DOHH2 (cell line): Measurements from ENCODE around the gene JADE1.

Source experiments
- H3F3A ChIP-seq: fragments of 200-600 bp; sonication (generic), shearing (Covaris generic); 2 replicates; pipeline ENCODE4 v1.6.0; 2016; ENCODE audit warnings: antibody characterized with exemption, mild to moderate bottlenecking; ENCODE audit not compliant: control insufficient read depth, insufficient read depth
- H3K27ac ChIP-seq: fragments of 200-600 bp; sonication (generic); 2 replicates; pipeline ENCODE4 v1.5.1; 2014; ENCODE audit warnings: low read depth, mild to moderate bottlenecking, low read length, moderate library complexity
- H3K27me3 ChIP-seq: fragments of 200-600 bp; sonication (generic); 2 replicates; pipeline ENCODE4 v1.6.1; 2014; ENCODE audit warnings: mild to moderate bottlenecking, low read length, mixed read lengths; ENCODE audit not compliant: control insufficient read depth
- H3K36me3 ChIP-seq: fragments of 200-600 bp; sonication (generic); 2 replicates; pipeline ENCODE4 v1.6.1; 2014; ENCODE audit warnings: mild to moderate bottlenecking, low read length, moderate library complexity, mixed read lengths; ENCODE audit not compliant: control insufficient read depth
- H3K4me1 ChIP-seq: fragments of 200-600 bp; sonication (generic); 2 replicates; pipeline ENCODE4 v1.6.1; 2014; ENCODE audit warnings: mild to moderate bottlenecking, low read length, mixed read lengths; ENCODE audit not compliant: control insufficient read depth
- H3K4me2 ChIP-seq: fragments of 200-600 bp; sonication (generic); 2 replicates; pipeline ENCODE4 v1.6.0; 2014; ENCODE audit warnings: mild to moderate bottlenecking, low read length, moderate library complexity
- H3K4me3 ChIP-seq: fragments of 200-600 bp; sonication (generic); 2 replicates; pipeline ENCODE4 v1.5.1; 2014; ENCODE audit warnings: mild to moderate bottlenecking, low read length, mixed read lengths
- H3K79me2 ChIP-seq: fragments of 200-600 bp; sonication (generic); 2 replicates; pipeline ENCODE4 v1.6.1; 2014; ENCODE audit warnings: mild to moderate bottlenecking, low read length, mixed read lengths; ENCODE audit not compliant: control insufficient read depth
- H3K9me2 ChIP-seq: fragments of 200-600 bp; sonication (generic); replicated peaks from 2 replicates; pipeline ENCODE4 v1.6.1; 2014; ENCODE audit warnings: mild to moderate bottlenecking, low read length, mixed read lengths; ENCODE audit not compliant: control insufficient read depth
- H3K9me3 ChIP-seq: fragments of 200-600 bp; sonication (generic); 2 replicates; pipeline ENCODE4 v1.6.1; 2014; ENCODE audit warnings: antibody characterized with exemption, low read length, mixed read lengths; ENCODE audit not compliant: control insufficient read depth, insufficient read depth
- H4K20me1 ChIP-seq: fragments of 200-600 bp; sonication (generic); 2 replicates; pipeline ENCODE4 v1.6.0; 2014; ENCODE audit warnings: low read depth, mild to moderate bottlenecking, antibody characterized with exemption, low read length, moderate library complexity; ENCODE audit not compliant: control insufficient read depth, insufficient read depth
- CTCF ChIP-seq: fragments of 200-600 bp; sonication (generic); IDR thresholded peaks from one replicate; pipeline ENCODE4 v1.5.1; 2014; ENCODE audit warnings: antibody characterized with exemption, mild to moderate bottlenecking, low read depth, low read length; ENCODE audit not compliant: poor library complexity, severe bottlenecking
- EZH2phosphoT487 ChIP-seq: fragments of 200-600 bp; sonication (generic); IDR thresholded peaks from 2 replicates; pipeline ENCODE4 v1.6.1; 2017; ENCODE audit warnings: borderline replicate concordance, mild to moderate bottlenecking, antibody characterized with exemption, low read length, moderate library complexity, mixed read lengths

Gene JADE1

DNA sequence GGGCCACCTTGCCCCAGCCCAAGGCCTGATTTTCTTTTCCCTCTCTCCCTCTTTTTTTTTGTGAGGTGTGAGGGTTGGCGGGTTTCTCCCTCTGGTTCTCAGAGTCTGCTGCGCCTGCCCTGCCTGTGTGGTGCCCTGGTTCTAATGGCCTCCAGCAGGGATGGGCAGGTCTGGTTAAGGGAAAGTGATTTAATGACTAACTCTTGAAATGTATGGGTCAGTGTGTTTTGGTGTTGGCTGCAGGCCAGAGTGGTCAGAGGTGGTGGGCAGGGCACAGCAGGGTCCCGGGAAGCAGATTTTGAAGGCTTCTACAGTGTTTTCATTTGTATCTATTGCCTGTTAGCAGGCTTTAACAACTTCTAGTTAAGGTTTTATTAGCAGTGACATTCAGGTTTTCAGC, 39.0 kb downstream of the JADE1 start:
- Histone ChIP-seq H3K36me3 (peaks cover 96% of the 10 kb centered on the region), H3K79me2 (peaks cover 34% of the 10 kb centered on the region), H4K20me1 (no peaks in the 10 kb centered on the region), H3K27me3 (no peaks in the 10 kb centered on the region), H3K4me2 (no peak overlapping the region), H3K9me2 (no peaks in the 10 kb centered on the region), H3F3A (no peaks in the 10 kb centered on the region), H3K4me1 (peaks cover 2% of the 10 kb centered on the region; the same call in 1 of the 2 replicates), H3K9me3 (no peaks in the 10 kb centered on the region), H3K4me3 (no peak overlapping the region), H3K27ac (no peak overlapping the region)
- TF ChIP-seq EZH2phosphoT487 (no peak), CTCF (no peak)

GRCh38 chr4:128850252-128850651, 40.8 kb downstream of the JADE1 start:
- H3K9me3 ChIP-seq: no peaks in the 10 kb centered on the region
- H3K27me3 ChIP-seq: no peaks in the 10 kb centered on the region
- no peak overlapping the region for H3K4me2 ChIP-seq
- H3K27ac ChIP-seq: no peak overlapping the region
- no peaks in the 10 kb centered on the region for H3K9me2 ChIP-seq
- no peak for TF ChIP-seq EZH2phosphoT487
- no peak for TF ChIP-seq CTCF
- no peaks in the 10 kb centered on the region for H3F3A ChIP-seq
- no peaks in the 10 kb centered on the region for H4K20me1 ChIP-seq
- no peak overlapping the region for H3K4me3 ChIP-seq
- H3K4me1 ChIP-seq: peaks cover 14% of the 10 kb centered on the region
- peaks cover 96% of the 10 kb centered on the region for H3K36me3 ChIP-seq
- H3K79me2 ChIP-seq: peaks cover 34% of the 10 kb centered on the region

DNA sequence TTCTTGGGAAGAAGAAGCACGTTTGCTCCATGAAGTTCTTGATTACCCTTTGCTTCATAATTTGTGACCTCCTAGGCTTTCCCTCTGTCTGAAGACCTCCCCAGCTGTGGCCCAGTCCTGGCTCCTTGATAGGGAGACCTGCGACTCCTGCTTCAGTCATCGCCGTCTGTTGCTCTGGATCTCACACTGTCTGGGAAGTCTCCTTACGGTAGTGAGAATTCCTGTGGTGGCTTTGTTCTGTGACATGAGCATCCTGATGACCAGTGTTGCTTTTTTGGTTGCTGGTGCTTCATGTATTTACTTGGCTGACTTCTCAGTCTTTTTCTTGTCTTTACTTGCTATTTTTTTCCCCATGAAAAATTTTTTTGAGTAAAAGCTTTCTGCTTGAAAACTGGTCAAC, 44.2 kb downstream of the JADE1 start:
- Histone ChIP-seq H3K79me2 (peaks cover 16% of the 10 kb centered on the region), H3K27me3 (no peaks in the 10 kb centered on the region), H3K4me2 (no peak overlapping the region), H3K4me3 (no peak overlapping the region), H3K9me3 (no peaks in the 10 kb centered on the region), H3F3A (no peaks in the 10 kb centered on the region), H3K9me2 (no peaks in the 10 kb centered on the region), H3K27ac (no peak overlapping the region; the same call in 1 of the 2 replicates), H3K36me3 (peaks cover 96% of the 10 kb centered on the region), H4K20me1 (peaks cover under 1% of the 10 kb centered on the region), H3K4me1 (peaks cover 21% of the 10 kb centered on the region)
- no peak for TF ChIP-seq EZH2phosphoT487
- TF ChIP-seq CTCF: no peak
